GM10266 (cell line): ENCODE results near the gene SHQ1.

ENCODE experiments used
- DNase-seq: peaks from one replicate; pipeline ENCODE4 v3.0.0; 2012; ENCODE audit errors: extremely low spot score
- CTCF ChIP-seq: IDR thresholded peaks from 2 replicates; pipeline ENCODE4 v1.5.1; 2012; ENCODE audit warnings: mild to moderate bottlenecking, low read depth; ENCODE audit not compliant: control insufficient read depth, insufficient read depth; ENCODE audit errors: missing control alignments

The SHQ1 gene

GRCh38 chr3:72811571-72811970 is 36.7 kb downstream of the SHQ1 start:
- DNase-seq: no peak
- TF ChIP-seq CTCF: no peak

- DNase-seq: no peak
- TF ChIP-seq CTCF: no peak
Observed at GRCh38 chr3:72810659-72811434, 37.4 kb downstream of the SHQ1 start.

GRCh38 chr3:72810063-72810462 is 38.2 kb downstream of the SHQ1 start:
- no peak for DNase-seq

GRCh38 chr3:72804361-72804760 is 43.9 kb downstream of the SHQ1 start:
- no peak for DNase-seq
- TF ChIP-seq CTCF: no peak

More at GRCh38 chr3:72810063-72810462, 38.2 kb downstream of the SHQ1 start:
- no peak for TF ChIP-seq CTCF

- TF ChIP-seq CTCF: no peak
- no peak for DNase-seq
Observed at GRCh38 chr3:72803573-72803972, 44.7 kb downstream of the SHQ1 start.

GRCh38 chr3:72802001-72802400 is 46.2 kb downstream of the SHQ1 start:
- DNase-seq: no peak
- no peak for TF ChIP-seq CTCF

GRCh38 chr3:72800869-72801268 is 47.4 kb downstream of the SHQ1 start:
- no peak for TF ChIP-seq CTCF
- DNase-seq: no peak
